H9 (cell line): ENCODE results near the gene GBP6. TPM values are rescaled to one million over a fixed set of nuclear protein-coding genes. Genes with fewer than 3 reads are reported as not detected.

ENCODE experiments used
- DNase-seq: peaks from one replicate; pipeline ENCODE4 v3.0.0-alpha.2; 2017
- H2AFZ ChIP-seq: one replicate; pipeline ENCODE4 v1.6.1; 2013; ENCODE audit warnings: mild to moderate bottlenecking, low read length, control low read depth, moderate library complexity
- H2AK5ac ChIP-seq: 2 replicates; pipeline ENCODE4 v1.6.1; 2013; ENCODE audit warnings: low read length, control low read depth, mixed read lengths; ENCODE audit not compliant: insufficient read length
- H2BK120ac ChIP-seq: one replicate; pipeline ENCODE4 v1.6.1; 2013; ENCODE audit warnings: low read depth, mild to moderate bottlenecking, low read length, control low read depth, inconsistent platforms; ENCODE audit not compliant: poor library complexity, severe bottlenecking
- H2BK12ac ChIP-seq: 2 replicates; pipeline ENCODE4 v1.6.1; 2013; ENCODE audit warnings: low read length, control low read depth, mixed read lengths, low read depth; ENCODE audit not compliant: insufficient read length
- H2BK15ac ChIP-seq: 2 replicates; pipeline ENCODE4 v1.6.1; 2013; ENCODE audit warnings: low read depth, low read length, control low read depth
- H2BK20ac ChIP-seq: one replicate; pipeline ENCODE4 v1.6.1; 2013; ENCODE audit warnings: low read depth, mild to moderate bottlenecking, low read length, control low read depth, inconsistent platforms; ENCODE audit not compliant: poor library complexity, severe bottlenecking
- H2BK5ac ChIP-seq: 2 replicates; pipeline ENCODE4 v1.6.1; 2013; ENCODE audit warnings: low read length, control low read depth, mixed read lengths; ENCODE audit not compliant: insufficient read length
- H3K14ac ChIP-seq: 2 replicates; pipeline ENCODE4 v1.6.1; 2013; ENCODE audit warnings: low read length, control low read depth; ENCODE audit not compliant: insufficient read depth
- H3K18ac ChIP-seq: 2 replicates; pipeline ENCODE4 v1.6.1; 2013; ENCODE audit warnings: low read depth, mild to moderate bottlenecking, mixed read lengths, low read length, control low read depth; ENCODE audit not compliant: insufficient read length
- H3K23ac ChIP-seq: 2 replicates; pipeline ENCODE4 v1.6.1; 2013; ENCODE audit warnings: low read length, control low read depth, mixed read lengths, low read depth; ENCODE audit not compliant: insufficient read length
- H3K23me2 ChIP-seq: 2 replicates; pipeline ENCODE4 v1.6.1; 2013; ENCODE audit warnings: low read depth, mild to moderate bottlenecking, mixed read lengths, low read length, control low read depth; ENCODE audit not compliant: insufficient read length, poor library complexity, severe bottlenecking
- H3K27ac ChIP-seq: 2 replicates; pipeline ENCODE4 v1.5.1; 2013; ENCODE audit warnings: low read length, control low read depth, mixed read lengths, low read depth; ENCODE audit not compliant: insufficient read length
- H3K27me3 ChIP-seq: 2 replicates; pipeline ENCODE4 v1.6.1; 2013; ENCODE audit warnings: low read length, control low read depth, inconsistent platforms; ENCODE audit not compliant: insufficient read depth
- H3K4ac ChIP-seq: 2 replicates; pipeline ENCODE4 v1.6.1; 2013; ENCODE audit warnings: low read depth, mild to moderate bottlenecking, control low read depth, inconsistent platforms, low read length, moderate library complexity
- H3K4me1 ChIP-seq: 2 replicates; pipeline ENCODE4 v1.6.1; 2013; ENCODE audit warnings: low read length, control low read depth, inconsistent platforms; ENCODE audit not compliant: insufficient read depth
- H3K4me2 ChIP-seq: 2 replicates; pipeline ENCODE4 v1.6.1; 2013; ENCODE audit warnings: low read length, control low read depth, mixed read lengths; ENCODE audit not compliant: insufficient read length, insufficient read depth
- H3K56ac ChIP-seq: 2 replicates; pipeline ENCODE4 v1.6.1; 2013; ENCODE audit warnings: low read depth, mild to moderate bottlenecking, mixed read lengths, low read length, control low read depth; ENCODE audit not compliant: insufficient read length
- H3K79me1 ChIP-seq: 2 replicates; pipeline ENCODE4 v1.6.1; 2013; ENCODE audit warnings: low read depth, mild to moderate bottlenecking, moderate library complexity, low read length, control low read depth, inconsistent platforms; ENCODE audit not compliant: insufficient read depth, poor library complexity, severe bottlenecking
- H3K79me2 ChIP-seq: 2 replicates; pipeline ENCODE4 v1.6.1; 2013; ENCODE audit warnings: low read length, control low read depth, inconsistent platforms; ENCODE audit not compliant: insufficient read depth
- H3K9ac ChIP-seq: 2 replicates; pipeline ENCODE4 v1.6.1; 2013; ENCODE audit warnings: low read length, control low read depth, mixed read lengths; ENCODE audit not compliant: insufficient read length; ENCODE audit errors: extremely low read depth
- H3K9me3 ChIP-seq: one replicate; pipeline ENCODE4 v1.6.1; 2013; ENCODE audit warnings: low read depth, low read length, inconsistent platforms; ENCODE audit not compliant: control insufficient read depth
- H3T11ph ChIP-seq: one replicate; pipeline ENCODE4 v1.6.1; 2013; ENCODE audit warnings: mild to moderate bottlenecking, low read length, control low read depth, inconsistent platforms
- H4K20me1 ChIP-seq: one replicate; pipeline ENCODE4 v1.6.1; 2013; ENCODE audit not compliant: control insufficient read depth, insufficient read length, insufficient read depth
- H4K5ac ChIP-seq: 2 replicates; pipeline ENCODE4 v1.6.1; 2013; ENCODE audit warnings: low read depth, mild to moderate bottlenecking, mixed read lengths, low read length, control low read depth; ENCODE audit not compliant: insufficient read length
- H4K8ac ChIP-seq: replicated peaks from 2 replicates; pipeline ENCODE4 v1.6.1; 2013; ENCODE audit warnings: low read length, control low read depth, mixed read lengths, low read depth; ENCODE audit not compliant: insufficient read length
- H4K91ac ChIP-seq: 2 replicates; pipeline ENCODE4 v1.6.1; 2013; ENCODE audit warnings: low read depth, mild to moderate bottlenecking, moderate library complexity, mixed read lengths, low read length, control low read depth; ENCODE audit not compliant: insufficient read length
- H3K27ac Mint-ChIP-seq, 3 experiments: 2 replicates in 2 of 3; 3 replicates in 1 of 3; pipeline ENCODE4 v1.8.0; 2020 to 2021; ENCODE audit warnings: mixed read lengths in 3 of 3, mild to moderate bottlenecking in 1 of 3, moderate library complexity in 1 of 3
- H3K27me3 Mint-ChIP-seq: 2 replicates; pipeline ENCODE4 v1.8.0; 2021; ENCODE audit warnings: low read depth, mild to moderate bottlenecking, moderate library complexity, mixed read lengths
- H3K36me3 Mint-ChIP-seq, 3 experiments: 2 replicates in 2 of 3; 3 replicates in 1 of 3; pipeline ENCODE4 v1.8.0; 2020 to 2021; ENCODE audit warnings: low read depth in 3 of 3, mixed read lengths in 3 of 3; ENCODE audit not compliant: insufficient read depth in 1 of 3
- H3K4me1 Mint-ChIP-seq, 2 experiments: 2 replicates each; pipeline ENCODE4 v1.8.0; 2020; ENCODE audit warnings: mixed read lengths in 2 of 2
- H3K4me3 Mint-ChIP-seq, 2 experiments: 2 replicates in 1 of 2; 3 replicates in 1 of 2; pipeline ENCODE4 v1.8.0; 2020 to 2021; ENCODE audit warnings: mild to moderate bottlenecking in 2 of 2, mixed read lengths in 2 of 2, moderate library complexity in 1 of 2
- H3K9me3 Mint-ChIP-seq, 2 experiments: 2 replicates in 1 of 2; 3 replicates in 1 of 2; pipeline ENCODE4 v1.8.0; 2020; ENCODE audit warnings: mild to moderate bottlenecking in 2 of 2, mixed read lengths in 2 of 2, moderate library complexity in 1 of 2
- CTCF ChIP-seq: fragments of 200-600 bp; sonication (generic); conservative IDR thresholded peaks from 3 replicates; pipeline ENCODE4 v1.8.0; 2021; ENCODE audit warnings: antibody characterized with exemption, mild to moderate bottlenecking
- WGBS: extraction: QIAGEN DNeasy Blood & Tissue Kit; methylation state at CpG from one replicate; pipeline ENCODE4 v1.1.7; 2013; ENCODE audit warnings: missing lambda C conversion rate, low lambda C conversion rate, mixed read lengths; ENCODE audit not compliant: insufficient read length; ENCODE audit errors: extremely low coverage; 5-methylcytosine and 5-hydroxymethylcytosine counted together
- total RNA-seq: library from RNA; stranded (reverse); gene quantifications from 2 replicates; pipeline ENCODE4 v1.2.1, GENCODE V29; 2021

Gene GBP6
- total RNA-seq, 1 experiment from 2014 or later = not detected

GRCh38 chr1:89354205-89354604 lies 9.7 kb upstream of the GBP6 start:
- Histone ChIP-seq H2BK12ac (no peak overlapping the region), H3K79me1 (no peaks in the 10 kb centered on the region), H3K4ac (no peak overlapping the region), H2BK120ac (no peak overlapping the region), H2BK15ac (no peak overlapping the region), H3K23ac (no peak overlapping the region), H3T11ph (no peak overlapping the region), H3K27ac (no peak overlapping the region), H4K5ac (no peak overlapping the region), H4K8ac (no peak overlapping the region), H3K79me2 (no peaks in the 10 kb centered on the region), H4K20me1 (no peaks in the 10 kb centered on the region), H4K91ac (no peak overlapping the region), H3K4me1 (no peaks in the 10 kb centered on the region), H3K23me2 (no peaks in the 10 kb centered on the region), H3K4me2 (no peak overlapping the region), H2AFZ (no peak overlapping the region), H2AK5ac (no peak overlapping the region), H3K27me3 (no peaks in the 10 kb centered on the region), H2BK5ac (no peak overlapping the region), H3K18ac (no peak overlapping the region), H3K56ac (no peak overlapping the region), H3K14ac (no peak overlapping the region), H3K9me3 (no peaks in the 10 kb centered on the region), H3K9ac (no peak overlapping the region), H2BK20ac (no peak overlapping the region)
- TF ChIP-seq CTCF = no peak
- H3K27me3 Mint-ChIP-seq = no peaks in the 10 kb centered on the region
- H3K4me3 Mint-ChIP-seq = no peak overlapping the region
- H3K4me1 Mint-ChIP-seq = peaks cover 7 to 8% of the 10 kb centered on the region in 2 experiments
- H3K27ac Mint-ChIP-seq = no peak overlapping the region
- DNase-seq = no peak
- no CpG with 5 or more reads among the region's 3 CpGs for WGBS
- no peaks in the 10 kb centered on the region for H3K9me3 Mint-ChIP-seq
- H3K36me3 Mint-ChIP-seq = no peaks in the 10 kb centered on the region
